GM18511 (cell line): ENCODE measurements around the gene MACROD2.
"Not testable (repeated sequence)": the region's sequence is repeated elsewhere in the genome, so short reads cannot be mapped to it uniquely, and the experiment has no call there.

Experiments
- ATAC-seq: cut with Tn5 transposase; IDR thresholded peaks from one replicate; pipeline ENCODE4 v1.9.1; 2021; ENCODE audit warnings: mild to moderate bottlenecking, moderate library complexity; ENCODE audit not compliant: unreplicated experiment

MACROD2 gene

GRCh38 chr20:15346657-15347280, 1351.5 kb downstream of the MACROD2 start:
- no peak for ATAC-seq

DNA sequence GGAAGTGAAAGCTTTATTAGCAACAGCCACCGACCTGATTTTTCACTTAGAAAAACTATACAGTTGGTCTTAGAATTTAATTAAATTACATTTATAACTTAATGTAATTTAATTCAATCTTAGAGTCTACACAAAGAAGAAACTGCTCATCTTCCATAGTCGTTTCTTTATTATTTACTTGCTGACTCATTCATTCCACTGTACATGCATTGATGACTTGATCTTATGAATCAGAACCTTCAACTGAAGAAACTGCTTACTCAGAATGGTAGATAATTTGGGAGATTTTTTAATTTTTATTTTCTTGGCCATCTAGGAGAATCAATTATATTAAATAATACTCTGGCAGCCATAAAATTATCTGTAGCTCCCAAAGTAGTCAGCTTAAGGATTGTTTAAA, 1363.7 kb downstream of the MACROD2 start:
- no peak for ATAC-seq

DNA sequence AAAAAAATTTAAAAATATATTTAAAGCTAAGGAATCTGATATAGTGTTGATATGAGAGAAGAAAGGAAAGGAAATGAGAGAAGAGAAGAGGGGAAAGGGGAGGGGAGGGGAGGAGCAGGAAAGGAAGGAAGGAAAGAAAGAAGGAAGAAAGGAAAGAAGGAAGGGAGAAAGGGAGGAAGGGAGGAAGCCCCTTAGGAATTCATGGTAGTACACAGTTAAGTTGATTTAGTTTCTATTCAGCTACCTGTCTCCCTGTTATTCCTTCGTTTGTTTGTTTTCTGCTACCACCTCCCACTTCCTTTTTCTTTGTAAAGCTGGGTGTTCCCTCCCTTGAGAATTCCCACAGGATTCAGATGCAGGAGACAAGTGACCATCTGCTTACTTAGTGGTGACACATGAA, 1367.5 kb downstream of the MACROD2 start:
- ATAC-seq = no peak

GRCh38 chr20:15364781-15365180, 1369.5 kb downstream of the MACROD2 start:
- no peak for ATAC-seq

DNA sequence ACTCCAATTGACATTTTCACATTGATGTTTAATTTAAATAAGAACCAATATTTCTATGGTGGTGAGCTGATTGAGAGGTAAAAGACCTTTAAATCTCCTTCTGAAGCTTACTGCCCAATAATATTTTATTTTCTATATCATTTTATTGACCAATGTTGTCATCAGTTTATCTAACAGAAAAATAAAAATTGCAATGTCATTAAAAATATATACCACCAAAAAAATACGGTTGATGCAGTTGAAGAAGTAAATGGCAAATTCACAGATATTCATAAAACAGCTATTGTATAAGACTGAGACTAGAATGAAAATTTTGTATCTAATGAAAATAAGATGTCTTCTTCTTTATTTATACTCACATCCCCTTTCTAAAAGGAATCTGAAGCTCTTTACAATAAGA, 1375.1 kb downstream of the MACROD2 start:
- ATAC-seq = no peak

DNA sequence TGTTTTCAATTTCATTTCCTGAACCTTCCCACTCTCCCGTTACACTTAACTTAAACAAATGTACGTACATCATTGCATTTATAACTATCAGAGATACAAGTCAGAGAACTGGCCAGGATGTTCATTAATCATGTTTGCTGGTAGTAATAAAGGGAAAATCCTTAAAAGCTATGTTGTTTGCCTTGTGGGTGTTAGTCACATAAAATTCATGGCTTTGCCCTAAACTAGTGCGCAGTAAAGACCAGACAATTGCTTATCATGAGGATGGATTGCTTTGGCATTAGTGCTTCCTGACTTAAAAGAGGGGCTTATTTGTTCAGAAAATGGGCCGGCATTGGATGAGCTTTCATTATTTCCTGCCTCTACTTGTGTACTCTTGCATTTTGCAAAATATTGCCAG, 1379.4 kb downstream of the MACROD2 start:
- ATAC-seq = no peak

- ATAC-seq = no peak
Observed at GRCh38 chr20:15375836-15376235, 1380.5 kb downstream of the MACROD2 start.

DNA sequence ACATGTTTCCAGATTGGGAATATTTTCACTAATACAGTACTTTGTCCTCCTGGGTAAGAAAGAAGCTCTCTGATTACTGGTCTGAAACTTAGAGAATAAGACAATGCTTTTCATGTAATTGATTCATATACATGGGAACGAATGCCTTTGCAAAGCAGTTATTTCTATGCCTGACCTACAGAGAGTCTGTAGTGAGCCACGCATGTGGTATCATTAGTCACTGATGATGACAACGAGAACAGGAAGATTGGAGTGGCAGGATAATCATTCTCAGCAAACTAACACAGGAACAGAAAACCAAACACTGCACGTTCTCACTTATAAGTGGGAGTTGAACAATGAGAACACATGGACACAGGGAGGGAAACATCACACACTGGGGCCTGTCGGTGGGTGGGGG, 1382.3 kb downstream of the MACROD2 start:
- ATAC-seq = not testable (repeated sequence)

DNA sequence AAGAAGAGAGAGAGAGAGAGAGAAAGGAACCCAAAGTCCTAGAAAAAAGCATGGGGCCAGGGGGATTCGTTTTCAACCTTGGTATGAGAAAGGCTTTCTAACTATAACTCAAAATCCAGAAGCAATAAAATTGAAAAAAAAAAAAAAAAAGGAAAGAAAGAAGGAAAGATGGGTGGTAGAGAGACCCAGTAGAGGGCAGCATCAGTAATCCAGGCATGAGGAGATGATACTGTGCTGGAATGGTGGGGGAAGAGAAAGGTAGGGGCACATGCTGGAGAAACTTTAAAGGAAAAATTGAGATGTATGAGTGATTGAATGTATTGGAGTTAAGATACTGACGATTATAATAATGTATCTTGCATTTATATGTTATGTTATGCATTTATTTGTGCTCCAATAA, 1382.8 kb downstream of the MACROD2 start:
- no peak for ATAC-seq

GRCh38 chr20:15379681-15380296, 1384.5 kb downstream of the MACROD2 start:
- ATAC-seq = no peak

DNA sequence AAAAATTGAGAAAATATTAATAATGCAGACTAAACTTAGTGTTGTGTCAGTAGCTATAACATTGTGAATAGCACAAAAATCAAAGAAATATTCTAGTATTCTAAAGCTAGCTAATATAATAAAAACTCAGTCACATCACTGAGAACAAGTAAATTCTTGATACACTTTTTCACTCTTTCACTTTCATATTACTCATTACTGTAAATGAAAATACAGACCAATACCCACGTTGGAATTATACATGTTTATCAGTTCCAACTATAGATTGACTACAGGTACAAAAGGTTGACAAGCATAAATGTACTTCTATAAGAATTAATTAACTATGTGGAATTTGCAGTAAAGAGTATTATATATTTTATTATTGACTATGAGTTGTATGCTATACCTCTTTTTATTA, 1385.5 kb downstream of the MACROD2 start:
- peak; percentile 64 for ATAC-seq

- ATAC-seq = no peak
Observed at GRCh38 chr20:15387228-15387627, 1391.9 kb downstream of the MACROD2 start.

DNA sequence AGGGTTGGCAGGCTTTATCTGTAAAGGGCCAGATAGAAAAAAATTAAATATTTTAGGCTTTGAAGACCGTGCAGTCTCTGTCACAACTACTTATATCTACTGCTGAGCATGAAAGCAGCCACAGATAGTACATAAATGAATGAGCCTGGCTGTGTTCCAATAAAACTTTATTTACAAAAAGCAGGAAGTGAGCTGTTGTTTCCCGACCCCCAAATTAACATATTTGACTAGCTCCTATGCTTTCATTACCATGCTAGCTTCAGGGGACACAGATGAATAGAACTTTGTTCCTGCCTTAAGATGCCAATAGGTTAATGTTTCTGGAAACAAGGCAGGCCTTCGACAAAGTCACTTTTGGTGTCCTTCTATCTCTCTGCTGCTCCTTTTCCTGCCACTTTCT, 1400.1 kb downstream of the MACROD2 start:
- ATAC-seq = no peak

DNA sequence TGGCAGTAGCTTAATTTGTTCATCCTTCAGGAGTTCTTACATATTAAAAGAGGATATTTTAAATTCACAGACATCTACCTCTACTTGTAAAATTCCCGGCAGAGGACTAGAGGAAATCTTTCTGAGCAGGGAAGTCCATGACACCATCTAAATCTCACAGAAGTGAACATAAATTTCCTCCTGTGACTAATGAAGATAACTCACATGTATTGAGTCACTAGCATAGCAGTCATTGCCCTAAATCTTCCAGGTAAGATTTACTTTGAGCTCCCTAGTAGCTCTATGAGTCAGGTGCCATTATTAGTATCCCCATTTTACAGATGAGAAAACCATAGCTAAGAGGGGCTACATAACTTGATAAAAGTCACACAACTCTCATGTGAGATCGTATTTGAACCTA, 1400.7 kb downstream of the MACROD2 start:
- no peak for ATAC-seq

GRCh38 chr20:15396900-15397299, 1401.6 kb downstream of the MACROD2 start:
- no peak for ATAC-seq

DNA sequence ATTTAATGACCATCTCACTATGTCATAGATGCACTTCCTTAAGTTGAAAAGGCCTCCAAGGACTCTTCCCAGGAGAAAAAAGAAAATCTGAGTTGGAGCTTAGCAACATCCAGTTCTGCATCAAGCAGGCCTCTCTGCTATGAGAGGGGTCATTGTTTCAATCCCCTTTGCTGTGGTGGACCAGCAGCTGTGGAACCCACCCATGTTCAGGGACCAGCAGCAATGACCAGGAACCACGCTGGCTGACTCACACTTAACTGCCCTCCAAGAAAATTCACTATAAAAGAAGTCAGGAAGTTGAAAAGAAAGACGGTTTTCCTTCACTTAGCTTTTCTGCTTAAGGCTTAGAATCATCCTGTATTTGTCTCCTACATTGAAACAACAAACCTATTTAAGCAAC, 1404.5 kb downstream of the MACROD2 start:
- ATAC-seq = no peak

- ATAC-seq = no peak
Observed at GRCh38 chr20:15406072-15406471, 1410.8 kb downstream of the MACROD2 start.

DNA sequence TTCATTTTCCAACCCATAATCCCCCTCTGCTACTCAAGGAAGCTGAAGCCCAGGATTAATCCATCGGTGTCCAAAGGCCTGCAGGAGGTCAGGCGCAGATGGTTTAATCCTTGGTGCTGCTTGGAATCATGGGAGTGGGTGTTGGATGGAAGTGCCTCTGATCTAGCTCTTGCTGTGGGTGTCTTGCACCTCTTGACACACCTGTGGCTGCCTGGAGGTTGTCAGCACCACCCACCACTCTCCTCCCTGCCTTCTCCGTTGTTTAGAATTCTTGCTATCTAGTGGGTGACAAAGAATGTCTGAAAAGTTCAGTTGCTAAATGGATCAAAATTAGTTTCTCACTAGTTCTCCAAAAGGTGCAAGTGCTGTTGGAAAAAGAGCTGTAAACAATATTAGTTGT, 1416.5 kb downstream of the MACROD2 start:
- no peak for ATAC-seq

DNA sequence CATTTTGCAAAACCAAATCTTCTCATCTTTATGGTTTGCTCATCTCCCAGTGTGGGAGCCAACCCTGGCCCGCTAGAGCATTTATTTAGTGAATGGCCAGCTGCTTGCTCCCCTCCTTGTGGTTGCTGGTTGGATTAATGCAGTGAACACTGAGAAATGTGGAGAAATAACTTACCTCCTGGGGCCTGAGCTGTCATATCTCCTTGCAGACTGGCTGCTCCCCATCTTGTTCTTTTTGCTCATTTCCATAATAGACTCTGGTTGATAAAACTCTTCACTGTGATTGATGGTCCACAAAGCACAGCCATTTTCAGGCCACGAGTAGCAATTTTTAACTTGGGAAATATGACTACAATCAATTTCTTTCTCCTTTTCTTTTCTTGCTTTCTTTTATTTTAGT, 1420.6 kb downstream of the MACROD2 start:
- ATAC-seq = no peak

DNA sequence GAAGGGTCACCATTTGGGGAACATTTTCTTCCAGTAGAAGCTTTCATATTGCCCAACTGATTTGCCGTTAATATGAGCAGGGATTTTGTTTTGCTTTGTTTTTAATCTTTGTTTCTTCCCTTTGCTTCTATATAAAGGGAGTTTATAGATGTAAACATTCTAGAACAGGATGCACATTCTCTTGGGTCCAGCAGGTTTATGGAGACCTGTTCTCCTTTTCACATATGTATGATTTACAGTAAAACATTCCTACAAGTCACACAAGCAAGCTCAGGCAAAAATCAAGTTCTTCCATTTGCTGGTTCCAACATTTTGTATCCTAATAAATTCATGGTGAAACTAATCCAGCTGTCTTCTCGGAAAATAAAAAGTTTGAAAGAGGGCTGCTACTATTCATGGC, 1424.5 kb downstream of the MACROD2 start:
- no peak for ATAC-seq

GRCh38 chr20:15422966-15423365, 1427.7 kb downstream of the MACROD2 start:
- ATAC-seq = no peak

DNA sequence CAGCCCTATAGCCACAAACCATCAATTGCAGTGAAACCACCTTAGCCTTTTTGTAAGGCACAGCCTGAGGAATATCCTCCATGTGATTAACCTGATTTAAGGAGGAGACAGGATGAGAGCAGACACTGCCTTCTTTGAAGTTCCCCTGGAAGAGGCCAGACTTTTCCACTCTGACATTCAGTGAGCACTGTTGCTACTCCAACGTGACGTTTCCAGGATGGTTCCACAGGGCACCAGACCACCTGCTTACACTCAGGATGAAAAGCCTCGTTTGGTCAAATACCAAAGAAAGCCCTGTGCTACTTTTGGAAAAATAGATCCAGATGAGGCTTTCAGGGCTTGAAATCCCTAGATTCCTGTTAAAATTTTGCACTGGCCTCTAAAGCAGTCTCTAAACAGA, 1444.2 kb downstream of the MACROD2 start:
- ATAC-seq = no peak
